A673 (cell line): ENCODE measurements around the gene FRMPD1.

Experiments
- CTCF ChIP-seq: fragments of 300-800, 200-600 bp; sonication (generic); conservative IDR thresholded peaks from 2 replicates; pipeline ENCODE4 v1.5.1; 2017; ENCODE audit warnings: low read depth, mild to moderate bottlenecking, antibody characterized with exemption, low read length, moderate library complexity, mixed read lengths
- EZH2 ChIP-seq: fragments of 200-600 bp; sonication (generic); IDR thresholded peaks from 2 replicates; pipeline ENCODE4 v1.6.1; 2017; ENCODE audit warnings: borderline replicate concordance, low read depth, mild to moderate bottlenecking, mixed read lengths, antibody characterized with exemption, low read length; ENCODE audit not compliant: poor library complexity, severe bottlenecking

DNA sequence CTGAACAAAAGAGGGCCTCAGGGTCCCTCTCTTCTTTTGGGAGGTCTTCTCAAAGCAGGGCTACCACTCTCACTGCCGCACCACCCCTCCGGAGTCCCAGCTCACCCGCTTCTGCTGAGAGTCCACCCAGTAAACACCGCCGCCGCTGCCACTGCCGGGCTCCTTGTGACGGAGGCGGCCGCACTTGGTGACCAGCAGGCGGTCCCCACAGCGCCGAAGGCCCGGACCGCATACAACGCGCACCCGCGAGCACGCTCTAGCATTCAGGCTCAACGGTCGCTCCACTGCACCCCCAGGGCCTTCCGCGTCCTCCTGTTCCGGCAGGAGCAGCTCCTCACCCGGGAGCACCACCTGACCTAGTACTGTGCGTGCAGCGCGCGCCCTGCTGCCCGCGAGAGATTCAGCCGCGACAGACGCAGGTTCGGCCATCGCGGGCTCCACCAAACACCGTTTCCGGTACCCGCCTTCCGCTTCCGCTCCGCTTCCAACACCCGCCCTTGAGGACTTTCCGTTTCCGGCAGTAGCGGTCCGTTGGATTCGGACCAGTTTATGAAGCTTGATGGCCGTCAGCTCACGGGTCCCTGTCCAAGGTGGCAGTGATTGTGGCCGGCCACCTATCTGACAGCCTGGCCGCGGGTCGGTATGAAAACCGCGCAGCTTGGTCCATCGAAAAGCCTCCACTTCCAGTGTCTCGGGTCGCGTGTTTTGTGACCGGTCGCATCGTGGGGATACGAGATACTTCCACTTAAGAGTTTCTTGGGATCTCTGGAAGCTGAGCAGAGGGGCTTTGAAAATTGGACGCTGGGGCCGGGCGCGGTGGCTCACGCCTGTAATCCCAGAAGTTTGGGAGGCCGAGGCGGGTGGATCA is 134.1 kb downstream of the FRMPD1 start, which contains the start of gene EXOSC3:
- TF ChIP-seq CTCF (no peak), EZH2 (no peak)
